Mesothelial cell of epicardium (in vitro differentiated cells): Measurements from ENCODE around the gene CGNL1. TPM values are rescaled to one million over a fixed set of nuclear protein-coding genes. Genes with fewer than 3 reads are reported as not detected.
A peak's percentile ranks its signal among the peaks of the same experiment; 100 is the strongest.

Experiments used
- DNase-seq, 2 experiments: peaks; one replicate each; pipeline ENCODE4 v3.0.0; 2021; ENCODE audit warnings: low spot score in 2 of 2; ENCODE audit not compliant: unreplicated experiment in 2 of 2
- H3K27ac Mint-ChIP-seq: 2 replicates; pipeline ENCODE4 v1.8.0; 2021; ENCODE audit warnings: mixed read lengths
- H3K27me3 Mint-ChIP-seq: 2 replicates; pipeline ENCODE4 v1.8.0; 2021; ENCODE audit warnings: low read depth, mixed read lengths
- H3K36me3 Mint-ChIP-seq: 2 replicates; pipeline ENCODE4 v1.8.0; 2021; ENCODE audit warnings: mixed read lengths
- H3K4me1 Mint-ChIP-seq: 2 replicates; pipeline ENCODE4 v1.8.0; 2021; ENCODE audit warnings: mixed read lengths
- H3K4me3 Mint-ChIP-seq: 2 replicates; pipeline ENCODE4 v1.8.0; 2021; ENCODE audit warnings: mild to moderate bottlenecking, moderate library complexity, mixed read lengths
- H3K9me3 Mint-ChIP-seq: 2 replicates; pipeline ENCODE4 v1.8.0; 2021; ENCODE audit warnings: mixed read lengths
- total RNA-seq: library from RNA; stranded (reverse); gene quantifications from 3 replicates; pipeline ENCODE4 v1.2.1, GENCODE V29; 2021
- TF ChIP-seq, protein P1 (sequence below): fragments of 200-600 bp; sonication (generic); IDR thresholded peaks from one replicate; pipeline ENCODE4 v1.5.0; 2021; ENCODE audit warnings: antibody characterized with exemption; ENCODE audit not compliant: unreplicated experiment

Gene CGNL1
- total RNA-seq, 1 donor from 2014 or later = 34.1 TPM

DNA sequence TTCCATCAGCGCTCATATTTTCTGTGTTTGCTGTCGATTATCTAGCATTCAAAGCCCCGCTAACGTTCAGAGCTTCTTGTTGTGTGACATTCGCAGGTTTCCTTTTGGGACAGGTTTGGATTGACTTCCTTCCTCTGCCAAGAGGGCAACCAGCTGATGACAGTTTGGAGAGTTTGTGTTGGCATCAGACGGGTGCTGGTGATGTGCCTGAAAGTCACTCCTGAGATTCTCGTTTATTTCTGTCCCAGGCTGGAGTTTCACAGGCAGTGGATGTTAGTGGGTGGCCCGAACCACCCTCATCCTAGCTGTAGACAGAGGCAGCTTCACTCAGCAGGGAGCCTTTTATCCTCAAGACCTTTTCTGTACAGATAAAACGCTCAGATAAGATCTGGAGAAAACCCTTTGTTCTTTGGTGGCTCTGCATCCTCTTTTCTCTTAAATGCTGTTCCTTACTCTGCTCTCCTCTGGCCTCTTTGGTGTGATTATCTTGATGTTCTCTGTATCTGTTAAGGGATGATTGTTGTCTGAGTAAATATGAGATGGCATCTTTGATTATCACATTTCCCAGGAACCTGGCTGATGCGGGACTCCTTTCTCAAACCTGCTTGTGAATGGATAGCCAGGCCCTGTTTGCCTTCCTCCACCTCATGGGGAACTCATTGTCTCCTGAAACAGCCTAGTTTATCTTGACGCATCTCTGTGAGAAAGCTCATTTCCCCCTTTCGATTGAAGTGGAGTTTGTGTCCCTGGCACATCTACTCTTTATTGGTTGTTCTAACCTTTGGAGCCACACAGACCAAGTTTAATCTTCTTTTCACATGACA, 35.9 kb downstream of the CGNL1 start:
- Mint-ChIP-seq H3K9me3 (no peaks in the 10 kb centered on the region), H3K27ac (no peak overlapping the region), H3K4me3 (no peak overlapping the region), H3K27me3 (no peaks in the 10 kb centered on the region), H3K4me1 (peaks cover 11% of the 10 kb centered on the region), H3K36me3 (peaks cover 7% of the 10 kb centered on the region)
- TF ChIP-seq, protein P1, sequence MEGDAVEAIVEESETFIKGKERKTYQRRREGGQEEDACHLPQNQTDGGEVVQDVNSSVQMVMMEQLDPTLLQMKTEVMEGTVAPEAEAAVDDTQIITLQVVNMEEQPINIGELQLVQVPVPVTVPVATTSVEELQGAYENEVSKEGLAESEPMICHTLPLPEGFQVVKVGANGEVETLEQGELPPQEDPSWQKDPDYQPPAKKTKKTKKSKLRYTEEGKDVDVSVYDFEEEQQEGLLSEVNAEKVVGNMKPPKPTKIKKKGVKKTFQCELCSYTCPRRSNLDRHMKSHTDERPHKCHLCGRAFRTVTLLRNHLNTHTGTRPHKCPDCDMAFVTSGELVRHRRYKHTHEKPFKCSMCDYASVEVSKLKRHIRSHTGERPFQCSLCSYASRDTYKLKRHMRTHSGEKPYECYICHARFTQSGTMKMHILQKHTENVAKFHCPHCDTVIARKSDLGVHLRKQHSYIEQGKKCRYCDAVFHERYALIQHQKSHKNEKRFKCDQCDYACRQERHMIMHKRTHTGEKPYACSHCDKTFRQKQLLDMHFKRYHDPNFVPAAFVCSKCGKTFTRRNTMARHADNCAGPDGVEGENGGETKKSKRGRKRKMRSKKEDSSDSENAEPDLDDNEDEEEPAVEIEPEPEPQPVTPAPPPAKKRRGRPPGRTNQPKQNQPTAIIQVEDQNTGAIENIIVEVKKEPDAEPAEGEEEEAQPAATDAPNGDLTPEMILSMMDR = no peak
- no peak for DNase-seq

DNA sequence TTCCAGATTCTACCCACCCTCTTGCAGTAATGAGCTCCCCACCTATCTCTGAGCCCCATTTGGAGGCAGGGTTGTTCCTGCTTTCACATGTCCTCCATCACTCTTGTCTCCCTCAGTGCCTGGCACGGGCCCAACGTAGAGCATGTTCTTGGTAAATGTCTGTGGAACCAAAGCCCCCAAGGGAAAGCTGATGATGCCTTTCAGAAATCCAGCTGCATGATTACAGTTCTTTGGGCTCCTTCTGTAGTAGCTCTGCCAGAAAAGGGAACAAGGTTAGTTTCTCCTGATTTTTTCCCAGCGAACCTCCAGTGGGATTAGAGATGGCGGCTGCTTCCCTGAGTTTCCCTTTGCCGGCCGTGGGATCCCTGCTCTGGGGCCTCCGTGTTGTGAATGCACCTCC, 39.3 kb downstream of the CGNL1 start:
- DNase-seq = no peak
- Mint-ChIP-seq H3K9me3 (peaks cover 5% of the 10 kb centered on the region), H3K27me3 (no peaks in the 10 kb centered on the region), H3K27ac (no peak overlapping the region), H3K36me3 (peaks cover 3% of the 10 kb centered on the region), H3K4me1 (peaks cover 6% of the 10 kb centered on the region), H3K4me3 (no peak overlapping the region)
- TF ChIP-seq, protein P1 = no peak

DNA sequence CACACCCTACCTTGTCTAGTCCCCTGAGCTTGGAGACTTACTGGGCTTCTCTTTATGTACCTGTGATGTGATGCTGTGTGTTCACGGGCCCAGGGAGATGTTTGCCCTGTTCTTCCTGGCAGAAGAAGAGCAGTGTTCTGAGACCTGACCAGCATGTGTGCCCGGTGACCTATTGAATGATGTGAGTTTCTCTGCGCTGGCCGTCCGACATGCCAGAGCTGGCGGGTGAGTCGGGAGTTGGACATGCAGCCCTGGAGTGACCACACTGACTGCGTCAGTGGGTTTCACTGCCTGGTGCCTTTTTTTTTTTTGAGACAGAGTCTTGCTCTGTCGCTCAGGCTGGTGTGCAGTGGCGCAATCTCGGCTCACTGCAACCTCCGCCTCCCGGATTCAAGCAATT, 42.3 kb downstream of the CGNL1 start:
- no peak for DNase-seq
- H3K27ac Mint-ChIP-seq = no peak overlapping the region
- TF ChIP-seq, protein P1 = no peak
- peaks cover 6% of the 10 kb centered on the region for H3K36me3 Mint-ChIP-seq
- no peak overlapping the region for H3K4me3 Mint-ChIP-seq
- peaks cover 9% of the 10 kb centered on the region for H3K9me3 Mint-ChIP-seq
- H3K27me3 Mint-ChIP-seq = no peaks in the 10 kb centered on the region
- peaks cover 28% of the 10 kb centered on the region for H3K4me1 Mint-ChIP-seq

DNA sequence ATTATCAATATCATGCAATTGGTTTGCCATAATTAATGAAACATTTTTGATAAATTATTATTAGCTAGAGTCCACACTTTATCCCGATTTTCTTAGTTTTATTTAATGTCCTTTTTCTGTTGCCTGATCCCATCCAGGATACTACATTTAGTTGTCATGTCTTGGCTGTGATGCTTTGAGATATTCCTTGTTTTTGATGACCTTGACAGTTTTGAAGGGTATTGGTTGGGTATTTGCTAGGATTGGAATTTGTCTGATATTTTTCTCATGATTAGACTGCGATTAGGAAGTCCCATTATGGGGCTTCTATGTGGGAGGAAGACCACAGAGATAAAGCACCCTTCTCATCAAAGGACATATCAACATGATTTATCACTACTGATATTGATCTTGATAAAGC, 43.0 kb downstream of the CGNL1 start:
- Mint-ChIP-seq H3K27me3 (no peaks in the 10 kb centered on the region), H3K36me3 (peaks cover 6% of the 10 kb centered on the region), H3K27ac (no peak overlapping the region), H3K4me1 (peaks cover 33% of the 10 kb centered on the region), H3K4me3 (no peak overlapping the region), H3K9me3 (peaks cover 9% of the 10 kb centered on the region)
- DNase-seq = no peak
- TF ChIP-seq, protein P1 = no peak

GRCh38 chr15:57421110-57421509, 44.8 kb downstream of the CGNL1 start:
- no peak for DNase-seq

More at GRCh38 chr15:57421110-57421509, 44.8 kb downstream of the CGNL1 start:
- Mint-ChIP-seq H3K4me1 (peaks cover 33% of the 10 kb centered on the region), H3K4me3 (no peak overlapping the region), H3K36me3 (peaks cover 6% of the 10 kb centered on the region), H3K27ac (peak overlapping the region; percentile 62), H3K27me3 (no peaks in the 10 kb centered on the region), H3K9me3 (peaks cover 9% of the 10 kb centered on the region)
- TF ChIP-seq, protein P1 = no peak
